HG03521 (cell line): Measurements from ENCODE around the gene HOXB1.

ENCODE experiments used
- ATAC-seq: cut with Tn5 transposase; IDR thresholded peaks from one replicate; pipeline ENCODE4 v1.9.1; 2021; ENCODE audit warnings: mild to moderate bottlenecking, moderate library complexity; ENCODE audit not compliant: unreplicated experiment

The HOXB1 gene

GRCh38 chr17:48530887-48531272, at the start of gene HOXB1:
HOXB1 (minus strand) TSS chr17:48531011; CDS start chr17:48530904, 107 bp downstream.
- no peak for ATAC-seq

GRCh38 chr17:48579760-48580554, 49.1 kb upstream of the HOXB1 start:
- no peak for ATAC-seq

GRCh38 chr17:48579471-48579759, 48.6 kb upstream of the HOXB1 start:
- no peak for ATAC-seq

- no peak for ATAC-seq
Observed at GRCh38 chr17:48578616-48579470, 48.0 kb upstream of the HOXB1 start.

GRCh38 chr17:48577946-48578615, 47.3 kb upstream of the HOXB1 start, which contains the start of gene HOXB4:
HOXB4 (minus strand) TSS chr17:48578350; CDS start chr17:48578319, 31 bp downstream.
- ATAC-seq, result no peak

GRCh38 chr17:48577330-48577945, 46.6 kb upstream of the HOXB1 start:
- no peak for ATAC-seq

GRCh38 chr17:48576479-48577309, 45.9 kb upstream of the HOXB1 start:
- ATAC-seq, result no peak

- ATAC-seq, result no peak
Observed at GRCh38 chr17:48575673-48576478, 45.1 kb upstream of the HOXB1 start.

- ATAC-seq, result no peak
Observed at GRCh38 chr17:48575066-48575582, 44.3 kb upstream of the HOXB1 start.

GRCh38 chr17:48574505-48575065, 43.8 kb upstream of the HOXB1 start:
- no peak for ATAC-seq

GRCh38 chr17:48571826-48572417, 41.1 kb upstream of the HOXB1 start:
- no peak for ATAC-seq

GRCh38 chr17:48571024-48571818, 40.4 kb upstream of the HOXB1 start:
- ATAC-seq, result no peak

GRCh38 chr17:48570325-48571023, 39.7 kb upstream of the HOXB1 start:
- no peak for ATAC-seq

- ATAC-seq, result no peak
Observed at GRCh38 chr17:48569674-48570324, 39.0 kb upstream of the HOXB1 start.

GRCh38 chr17:48569240-48569582, 38.4 kb upstream of the HOXB1 start:
- ATAC-seq, result no peak

- ATAC-seq, result no peak
Observed at GRCh38 chr17:48568499-48569239, 37.9 kb upstream of the HOXB1 start.
